MM.1S (cell line): ENCODE results near the gene MTM1.

Source experiments
- DNase-seq: peaks from one replicate; pipeline ENCODE4 v3.0.0-alpha.2; 2015
- H2AFZ ChIP-seq: fragments of 300-600 bp; sonication (generic); 2 replicates; pipeline ENCODE4 v1.6.0; 2016; ENCODE audit warnings: antibody characterized with exemption, low read length
- H3F3A ChIP-seq: fragments of 300-600 bp; sonication (generic); 2 replicates; pipeline ENCODE4 v1.6.1; 2016; ENCODE audit warnings: mild to moderate bottlenecking, antibody characterized with exemption, low read length, moderate library complexity, mixed read lengths; ENCODE audit not compliant: insufficient read depth
- H3K27ac ChIP-seq: fragments of 300-600 bp; sonication (generic); 2 replicates; pipeline ENCODE4 v1.5.1; 2016; ENCODE audit warnings: mild to moderate bottlenecking, low read length
- H3K27me3 ChIP-seq: fragments of 300-600 bp; sonication (generic); replicated peaks from 2 replicates; pipeline ENCODE4 v1.6.0; 2016; ENCODE audit warnings: low read length; ENCODE audit not compliant: insufficient read depth
- H3K36me3 ChIP-seq: fragments of 300-600 bp; sonication (generic); replicated peaks from 2 replicates; pipeline ENCODE4 v1.6.1; 2016; ENCODE audit warnings: mild to moderate bottlenecking, low read length, mixed read lengths; ENCODE audit not compliant: insufficient read depth
- H3K4me1 ChIP-seq: fragments of 300-600 bp; sonication (generic); 2 replicates; pipeline ENCODE4 v1.6.1; 2016; ENCODE audit warnings: low read length, mixed read lengths
- H3K4me2 ChIP-seq: fragments of 300-600 bp; sonication (generic); 2 replicates; pipeline ENCODE4 v1.6.0; 2016; ENCODE audit warnings: low read depth, low read length
- H3K4me3 ChIP-seq: fragments of 300-600 bp; sonication (generic); 2 replicates; pipeline ENCODE4 v1.5.1; 2016; ENCODE audit warnings: low read length, mixed read lengths
- H3K79me2 ChIP-seq: fragments of 300-600 bp; sonication (generic); 2 replicates; pipeline ENCODE4 v1.6.1; 2016; ENCODE audit warnings: mixed run types, low read length, mixed read lengths
- H3K9ac ChIP-seq: fragments of 300-600 bp; sonication (generic); 2 replicates; pipeline ENCODE4 v1.6.1; 2016; ENCODE audit warnings: low read length, mixed read lengths
- H3K9me2 ChIP-seq: fragments of 300-600 bp; sonication (generic); replicated peaks from 2 replicates; pipeline ENCODE4 v1.6.1; 2016; ENCODE audit warnings: mild to moderate bottlenecking, low read length, mixed read lengths; ENCODE audit not compliant: insufficient read depth
- H3K9me3 ChIP-seq: fragments of 300-600 bp; sonication (generic); replicated peaks from 2 replicates; pipeline ENCODE4 v1.6.1; 2016; ENCODE audit warnings: mild to moderate bottlenecking, low read length, mixed read lengths; ENCODE audit not compliant: insufficient read depth
- H4K20me1 ChIP-seq: fragments of 300-600 bp; sonication (generic); 2 replicates; pipeline ENCODE4 v1.6.1; 2016; ENCODE audit warnings: mild to moderate bottlenecking, low read length, moderate library complexity, mixed read lengths; ENCODE audit not compliant: insufficient read depth
- EZH2 ChIP-seq: fragments of 300-600 bp; sonication (generic); optimal IDR thresholded peaks from 2 replicates; pipeline ENCODE3; 2017; ENCODE audit warnings: low read depth, mild to moderate bottlenecking, antibody characterized with exemption, low read length, mixed read lengths
- EZH2phosphoT487 ChIP-seq: fragments of 300-600 bp; sonication (generic); IDR thresholded peaks from 2 replicates; pipeline ENCODE4 v1.6.1; 2018; ENCODE audit warnings: antibody characterized with exemption, low read length
- TF ChIP-seq, protein P1 (sequence below): fragments of 300-600 bp; sonication (generic); IDR thresholded peaks from 2 replicates; pipeline ENCODE4 v1.5.1; 2016; ENCODE audit warnings: antibody characterized with exemption, low read length, mixed read lengths

MTM1 gene

DNA sequence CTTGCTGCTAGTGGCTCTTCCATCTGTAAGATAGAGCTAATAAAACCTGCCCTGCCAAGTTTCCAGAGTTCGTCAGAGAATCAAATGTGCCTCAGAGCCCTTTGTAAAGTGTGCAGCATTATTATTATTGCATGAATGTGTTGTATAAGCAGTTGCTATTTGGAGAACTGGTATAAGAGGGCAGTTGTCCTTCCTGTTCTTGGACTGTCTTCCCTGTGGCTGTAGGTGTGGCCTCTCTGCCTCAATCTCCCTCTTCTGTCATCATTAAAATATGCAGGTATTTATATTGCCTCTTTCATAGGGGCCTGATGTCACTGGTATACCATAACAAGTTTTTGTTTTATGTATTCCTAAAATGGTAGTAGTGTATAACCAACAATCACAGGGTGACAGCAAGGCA lies 3.8 kb downstream of the MTM1 start:
- Histone ChIP-seq H3K36me3 (no peaks in the 10 kb centered on the region), H3K79me2 (peaks cover 68% of the 10 kb centered on the region), H3K9me3 (no peaks in the 10 kb centered on the region), H3K9me2 (no peaks in the 10 kb centered on the region), H4K20me1 (no peaks in the 10 kb centered on the region), H3K4me2 (no peak overlapping the region), H3K27ac (no peak overlapping the region), H2AFZ (no peak overlapping the region), H3K9ac (no peak overlapping the region), H3K4me1 (peaks cover 19% of the 10 kb centered on the region), H3K4me3 (no peak overlapping the region), H3F3A (peaks cover 17% of the 10 kb centered on the region), H3K27me3 (no peaks in the 10 kb centered on the region)
- no peak for DNase-seq
- TF ChIP-seq, protein P1, sequence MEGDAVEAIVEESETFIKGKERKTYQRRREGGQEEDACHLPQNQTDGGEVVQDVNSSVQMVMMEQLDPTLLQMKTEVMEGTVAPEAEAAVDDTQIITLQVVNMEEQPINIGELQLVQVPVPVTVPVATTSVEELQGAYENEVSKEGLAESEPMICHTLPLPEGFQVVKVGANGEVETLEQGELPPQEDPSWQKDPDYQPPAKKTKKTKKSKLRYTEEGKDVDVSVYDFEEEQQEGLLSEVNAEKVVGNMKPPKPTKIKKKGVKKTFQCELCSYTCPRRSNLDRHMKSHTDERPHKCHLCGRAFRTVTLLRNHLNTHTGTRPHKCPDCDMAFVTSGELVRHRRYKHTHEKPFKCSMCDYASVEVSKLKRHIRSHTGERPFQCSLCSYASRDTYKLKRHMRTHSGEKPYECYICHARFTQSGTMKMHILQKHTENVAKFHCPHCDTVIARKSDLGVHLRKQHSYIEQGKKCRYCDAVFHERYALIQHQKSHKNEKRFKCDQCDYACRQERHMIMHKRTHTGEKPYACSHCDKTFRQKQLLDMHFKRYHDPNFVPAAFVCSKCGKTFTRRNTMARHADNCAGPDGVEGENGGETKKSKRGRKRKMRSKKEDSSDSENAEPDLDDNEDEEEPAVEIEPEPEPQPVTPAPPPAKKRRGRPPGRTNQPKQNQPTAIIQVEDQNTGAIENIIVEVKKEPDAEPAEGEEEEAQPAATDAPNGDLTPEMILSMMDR, result no peak
- no peak for TF ChIP-seq EZH2
- no peak for TF ChIP-seq EZH2phosphoT487

GRCh38 chrX:150573106-150573505 lies 4.7 kb downstream of the MTM1 start:
- no peak overlapping the region for H3K4me2 ChIP-seq
- TF ChIP-seq EZH2 (no peak), EZH2phosphoT487 (no peak)
- TF ChIP-seq, protein P1, result no peak
- no peaks in the 10 kb centered on the region for H3K36me3 ChIP-seq
- H3K27ac ChIP-seq, result no peak overlapping the region
- no peak overlapping the region for H2AFZ ChIP-seq
- DNase-seq, result no peak
- H3F3A ChIP-seq, result peaks cover 17% of the 10 kb centered on the region
- H3K9me2 ChIP-seq, result no peaks in the 10 kb centered on the region
- H3K27me3 ChIP-seq, result no peaks in the 10 kb centered on the region
- H3K9me3 ChIP-seq, result no peaks in the 10 kb centered on the region
- H3K9ac ChIP-seq, result no peak overlapping the region
- no peak overlapping the region for H3K4me3 ChIP-seq
- peaks cover 26% of the 10 kb centered on the region for H3K4me1 ChIP-seq
- peaks cover 75% of the 10 kb centered on the region for H3K79me2 ChIP-seq
- no peaks in the 10 kb centered on the region for H4K20me1 ChIP-seq

- no peaks in the 10 kb centered on the region for H4K20me1 ChIP-seq
- no peak for TF ChIP-seq EZH2phosphoT487
These were observed 5.3 kb downstream of the MTM1 start for GRCh38 chrX:150573702-150574101.

DNA sequence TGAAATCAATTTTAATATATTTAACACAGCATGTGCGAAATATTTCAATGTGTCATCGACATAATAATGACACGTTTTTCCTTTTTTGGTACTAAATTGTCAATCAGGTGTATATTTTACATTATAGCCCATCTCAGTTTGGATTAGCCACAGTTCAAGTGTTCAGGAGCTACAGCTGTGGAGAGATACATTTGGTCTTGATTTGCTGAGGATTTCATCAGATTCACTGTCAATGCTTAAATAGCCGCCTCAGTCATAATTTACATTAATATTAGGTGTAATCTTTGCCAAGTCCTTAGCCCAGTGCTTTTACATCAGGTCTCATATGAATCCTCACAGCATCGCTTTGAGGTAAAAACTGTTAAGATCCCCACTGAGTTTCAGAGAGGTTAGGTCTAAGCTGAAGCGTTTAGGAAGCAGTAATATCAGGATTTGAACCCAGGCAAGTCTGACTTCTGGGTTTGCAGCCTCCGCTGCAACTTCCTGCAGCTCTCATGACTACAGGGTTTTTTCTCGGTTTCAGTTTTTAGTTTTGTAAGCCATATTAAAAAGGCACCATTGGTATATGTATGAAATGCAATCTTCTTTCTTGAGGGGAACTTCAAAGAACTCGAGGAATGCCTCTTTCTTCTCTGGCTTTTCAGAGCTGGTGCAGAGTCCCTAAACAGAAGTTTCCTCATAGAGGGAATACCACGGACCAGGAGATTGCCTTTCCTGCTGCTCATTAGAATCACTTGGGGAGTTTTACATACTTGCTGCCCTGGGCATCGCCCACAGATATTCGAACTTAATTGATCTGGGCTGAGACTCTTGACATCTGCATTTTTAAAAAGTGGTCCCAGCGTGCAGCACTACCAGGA lies 6.4 kb downstream of the MTM1 start:
- Histone ChIP-seq H3K9ac (peak overlapping the region; percentile 43; the same call in 1 of the 2 replicates), H3K27ac (peak overlapping the region; percentile 76), H3F3A (peaks cover 14% of the 10 kb centered on the region), H3K9me3 (no peaks in the 10 kb centered on the region), H4K20me1 (no peaks in the 10 kb centered on the region), H3K79me2 (peaks cover 79% of the 10 kb centered on the region), H3K9me2 (no peaks in the 10 kb centered on the region), H3K4me3 (peak overlapping the region; percentile 51), H3K27me3 (no peaks in the 10 kb centered on the region), H3K4me1 (peaks cover 31% of the 10 kb centered on the region), H2AFZ (peak overlapping the region; percentile 23; the same call in 1 of the 2 replicates), H3K36me3 (no peaks in the 10 kb centered on the region), H3K4me2 (peak overlapping the region; percentile 73)
- peak; percentile 75 for DNase-seq
- TF ChIP-seq, protein P1, result no peak
- TF ChIP-seq EZH2 (no peak), EZH2phosphoT487 (no peak)

More at GRCh38 chrX:150573702-150574101, 5.3 kb downstream of the MTM1 start:
- no peak for DNase-seq
- peaks cover 31% of the 10 kb centered on the region for H3K4me1 ChIP-seq
- H3K9me2 ChIP-seq, result no peaks in the 10 kb centered on the region
- H3K9ac ChIP-seq, result no peak overlapping the region
- peaks cover 80% of the 10 kb centered on the region for H3K79me2 ChIP-seq
- H3K27me3 ChIP-seq, result no peaks in the 10 kb centered on the region
- H3K4me3 ChIP-seq, result no peak overlapping the region
- no peak overlapping the region for H3K4me2 ChIP-seq
- no peak overlapping the region for H2AFZ ChIP-seq
- peaks cover 17% of the 10 kb centered on the region for H3F3A ChIP-seq
- H3K36me3 ChIP-seq, result no peaks in the 10 kb centered on the region
- no peaks in the 10 kb centered on the region for H3K9me3 ChIP-seq
- no peak overlapping the region for H3K27ac ChIP-seq
